Prostate gland (tissue), 2 donors: ENCODE results near the gene CAPN14. TPM values are rescaled to one million over a fixed set of nuclear protein-coding genes. Genes with fewer than 3 reads are reported as not detected.
A peak's percentile ranks its signal among the peaks of the same experiment; 100 is the strongest.

Experiments used
- DNase-seq: peaks from one replicate; pipeline ENCODE4 v3.0.0-alpha.2; 2019; ENCODE audit warnings: low spot score
- H3K27ac ChIP-seq, 2 donors: fragments of 200-600 bp; sonication (generic); 2 replicates each; pipeline ENCODE4 v1.5.1; 2017 to 2019
- H3K27me3 ChIP-seq: fragments of 200-600 bp; sonication (generic); replicated peaks from 2 replicates; pipeline ENCODE4 v1.5.1; 2019; ENCODE audit not compliant: insufficient read depth
- H3K36me3 ChIP-seq, 2 donors: fragments of 200-600 bp; sonication (generic); 1 replicate in 1 of 2; 2 replicates in 1 of 2; pipeline versions ENCODE4 v1.5.1 to v1.8.1; 2017 to 2019
- H3K4me1 ChIP-seq: fragments of 200-600 bp; sonication (generic); replicated peaks from 2 replicates; pipeline ENCODE4 v1.5.1; 2019
- H3K4me3 ChIP-seq, 2 donors: fragments of 200-600 bp; sonication (generic); 2 replicates each; pipeline ENCODE4 v1.5.1; 2017 to 2019
- H3K9me3 ChIP-seq: fragments of 200-600 bp; sonication (generic); 2 replicates; pipeline ENCODE4 v1.5.1; 2017
- POLR2A ChIP-seq: fragments of 450-650 bp; IDR thresholded peaks from one replicate; pipeline ENCODE4 v1.6.1; 2016; ENCODE audit warnings: antibody characterized with exemption, mild to moderate bottlenecking
- POLR2AphosphoS5 ChIP-seq: sonication (generic); formaldehyde crosslinking; IDR thresholded peaks from one replicate; pipeline ENCODE4 v1.6.1; 2017; ENCODE audit warnings: antibody characterized with exemption
- WGBS: methylation state at CpG from one replicate; pipeline ENCODE4 v1.1.5; 2018; 5-methylcytosine and 5-hydroxymethylcytosine counted together
- intact Hi-C: fragments of 100-400 bp; cut with DNase I; formaldehyde crosslinking; loops from one replicate; pipeline ENCODE4 v1.14.2; 2022
- total RNA-seq, 2 donors: library from RNA; depleted of rRNA; stranded (reverse); fragments of >200 nt; gene quantifications; one replicate each; pipeline ENCODE4 v1.1.0, GENCODE V29; 2016
- TF ChIP-seq, protein P1 (sequence below), 4 experiments: fragments of 200-600 bp in 2 of 4; fragments of 450-650 bp in 2 of 4; sonication (generic) in 2 of 4; IDR thresholded peaks; 1 replicate in 3 of 4; 2 replicates in 1 of 4; pipeline ENCODE4 v1.5.1; 2016 to 2019; ENCODE audit warnings: antibody characterized with exemption in 4 of 4, mild to moderate bottlenecking in 2 of 4, moderate library complexity in 2 of 4

The CAPN14 gene
- total RNA-seq, 2 donors from 2014 or later: 0.27 to 0.80 TPM

DNA sequence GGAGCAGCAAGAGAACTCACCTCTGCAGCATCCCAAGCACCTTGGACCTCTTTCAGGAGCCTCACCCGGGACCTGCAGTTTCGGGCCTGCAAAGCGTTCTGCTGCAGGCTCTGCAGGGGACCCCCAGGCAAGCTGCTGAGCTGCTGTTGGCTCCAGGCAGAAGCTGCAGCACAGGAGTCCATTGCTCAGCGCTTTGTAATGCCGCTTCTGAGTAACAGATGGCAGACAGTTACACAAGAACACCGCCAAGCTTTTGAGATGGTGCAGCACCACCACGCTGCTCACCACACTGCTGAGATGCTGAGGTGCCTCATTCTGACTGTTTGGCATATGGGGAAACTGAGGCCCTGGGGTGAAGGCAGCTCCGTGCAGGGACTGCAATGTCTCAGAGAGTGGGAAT lies 77.2 kb downstream of the CAPN14 start:
- peaks cover 2% of the 10 kb centered on the region for H3K27me3 ChIP-seq
- no peaks in the 10 kb centered on the region for H3K36me3 ChIP-seq
- intact Hi-C loops: no loop called here
- DNase-seq: no peak
- WGBS: over 99% methylated on average over 8 of the region's 8 CpGs
- H3K9me3 ChIP-seq: no peaks in the 10 kb centered on the region
- no peak overlapping the region for H3K27ac ChIP-seq
- H3K4me1 ChIP-seq: peaks cover 8% of the 10 kb centered on the region
- no peak overlapping the region for H3K4me3 ChIP-seq
- TF ChIP-seq POLR2A (no peak), POLR2AphosphoS5 (no peak)

DNA sequence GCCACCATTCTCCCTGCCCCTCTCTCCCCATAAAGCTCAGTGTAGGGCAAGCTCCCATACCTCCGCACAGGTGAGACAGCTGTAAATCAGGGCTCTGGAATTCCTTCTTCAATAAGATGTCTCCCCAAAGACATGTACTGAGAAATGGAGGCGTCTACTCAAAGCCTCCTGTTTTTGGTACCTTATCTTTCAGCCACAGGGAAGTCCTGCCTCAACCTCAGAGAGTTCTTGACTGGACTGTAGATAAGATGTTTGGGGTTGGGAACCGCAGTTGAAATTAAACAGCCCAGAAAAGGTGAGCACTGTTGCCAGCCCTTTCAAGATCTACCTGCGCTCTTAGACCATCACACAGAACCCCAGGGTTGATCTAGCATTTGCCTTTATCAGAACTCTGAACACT lies 77.6 kb downstream of the CAPN14 start:
- TF ChIP-seq, protein P1, sequence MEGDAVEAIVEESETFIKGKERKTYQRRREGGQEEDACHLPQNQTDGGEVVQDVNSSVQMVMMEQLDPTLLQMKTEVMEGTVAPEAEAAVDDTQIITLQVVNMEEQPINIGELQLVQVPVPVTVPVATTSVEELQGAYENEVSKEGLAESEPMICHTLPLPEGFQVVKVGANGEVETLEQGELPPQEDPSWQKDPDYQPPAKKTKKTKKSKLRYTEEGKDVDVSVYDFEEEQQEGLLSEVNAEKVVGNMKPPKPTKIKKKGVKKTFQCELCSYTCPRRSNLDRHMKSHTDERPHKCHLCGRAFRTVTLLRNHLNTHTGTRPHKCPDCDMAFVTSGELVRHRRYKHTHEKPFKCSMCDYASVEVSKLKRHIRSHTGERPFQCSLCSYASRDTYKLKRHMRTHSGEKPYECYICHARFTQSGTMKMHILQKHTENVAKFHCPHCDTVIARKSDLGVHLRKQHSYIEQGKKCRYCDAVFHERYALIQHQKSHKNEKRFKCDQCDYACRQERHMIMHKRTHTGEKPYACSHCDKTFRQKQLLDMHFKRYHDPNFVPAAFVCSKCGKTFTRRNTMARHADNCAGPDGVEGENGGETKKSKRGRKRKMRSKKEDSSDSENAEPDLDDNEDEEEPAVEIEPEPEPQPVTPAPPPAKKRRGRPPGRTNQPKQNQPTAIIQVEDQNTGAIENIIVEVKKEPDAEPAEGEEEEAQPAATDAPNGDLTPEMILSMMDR (IDR thresholded peaks at IDR 0.05): no peak
- TF ChIP-seq POLR2AphosphoS5: no peak
- TF ChIP-seq POLR2A: no peak
- no peak for DNase-seq
- no peak overlapping the region for H3K4me3 ChIP-seq

DNA sequence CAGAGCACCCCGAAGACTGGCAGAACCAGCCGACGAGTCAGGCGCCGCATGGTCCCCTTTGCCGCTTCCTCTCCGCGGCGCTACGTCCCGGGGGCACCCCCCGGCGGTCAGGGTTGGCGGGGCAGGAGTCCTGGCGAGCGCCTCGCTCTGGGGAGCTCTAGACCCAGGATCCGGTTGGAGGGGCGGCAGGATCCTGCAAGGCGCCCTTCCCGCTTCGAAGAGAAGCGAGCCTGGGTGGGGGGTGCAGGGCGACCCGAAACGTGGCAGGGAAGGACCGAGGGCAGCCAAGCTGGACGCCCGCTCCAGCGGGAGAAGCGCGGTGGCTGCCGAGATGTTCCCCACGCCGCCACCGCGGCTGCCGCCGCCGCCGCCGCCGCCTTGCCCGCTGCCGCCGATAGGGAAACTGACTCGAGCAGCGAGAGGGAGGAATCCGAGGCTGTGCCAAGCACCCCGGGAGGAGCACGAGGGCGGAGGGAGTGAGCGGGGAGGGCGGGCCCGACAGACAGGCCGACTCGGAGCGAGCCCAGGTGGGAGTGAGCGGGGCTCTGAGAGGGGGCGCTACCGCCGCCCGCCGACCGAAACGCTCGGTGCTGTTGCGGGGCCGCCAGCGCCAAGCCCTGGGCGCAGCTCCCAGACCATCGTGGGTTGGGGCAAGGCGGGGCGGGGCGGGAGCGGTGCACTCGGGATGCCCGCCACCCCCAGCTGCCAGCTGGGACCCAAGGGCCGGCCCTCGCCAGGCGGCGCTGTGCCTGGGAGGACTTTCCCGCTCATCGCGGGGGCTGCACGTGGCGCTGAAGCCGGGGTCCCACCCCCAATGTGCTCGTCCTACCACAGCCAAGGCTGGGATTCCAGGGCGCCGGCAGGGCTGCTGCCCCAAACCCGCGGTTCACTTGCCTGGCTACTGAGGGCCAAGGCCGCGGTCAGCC lies 79.0 kb downstream of the CAPN14 start, which contains the start of gene GALNT14:
TSS of gene GALNT14 (minus strand) at position 404 of the 926 bp plus-strand sequence. CDS start at position 50, 354 bp downstream.
- Histone ChIP-seq H3K4me3 (peak within 1 kb of the TSS; percentile 29 to 45), H3K27ac (peak within 1 kb of the TSS in 1 of 2 donors; percentile 11), H3K4me1 (peaks cover 8% of the 10 kb centered on the region), H3K9me3 (no peaks in the 10 kb centered on the region), H3K27me3 (peaks cover 2% of the 10 kb centered on the region), H3K36me3 (no peaks in the 10 kb centered on the region)
- 2% methylated on average over 50 of the region's 95 CpGs for WGBS
- TF ChIP-seq POLR2AphosphoS5 (no peak), POLR2A (no peak)
- TF ChIP-seq, protein P1 (IDR thresholded peaks at IDR 0.05): peak in 3 of 4 experiments; percentile 29 to 68 (median 31)
- intact Hi-C loops: no loop called here
- DNase-seq: peak; percentile 44

More for the DNA sequence above, 77.6 kb downstream of the CAPN14 start:
- 98% methylated on average over 4 of the region's 4 CpGs for WGBS
- H3K9me3 ChIP-seq: no peaks in the 10 kb centered on the region
- peaks cover 2% of the 10 kb centered on the region for H3K27me3 ChIP-seq
- intact Hi-C loops: no loop called here
- H3K4me1 ChIP-seq: peaks cover 8% of the 10 kb centered on the region
- H3K27ac ChIP-seq: no peak overlapping the region
- H3K36me3 ChIP-seq: no peaks in the 10 kb centered on the region

DNA sequence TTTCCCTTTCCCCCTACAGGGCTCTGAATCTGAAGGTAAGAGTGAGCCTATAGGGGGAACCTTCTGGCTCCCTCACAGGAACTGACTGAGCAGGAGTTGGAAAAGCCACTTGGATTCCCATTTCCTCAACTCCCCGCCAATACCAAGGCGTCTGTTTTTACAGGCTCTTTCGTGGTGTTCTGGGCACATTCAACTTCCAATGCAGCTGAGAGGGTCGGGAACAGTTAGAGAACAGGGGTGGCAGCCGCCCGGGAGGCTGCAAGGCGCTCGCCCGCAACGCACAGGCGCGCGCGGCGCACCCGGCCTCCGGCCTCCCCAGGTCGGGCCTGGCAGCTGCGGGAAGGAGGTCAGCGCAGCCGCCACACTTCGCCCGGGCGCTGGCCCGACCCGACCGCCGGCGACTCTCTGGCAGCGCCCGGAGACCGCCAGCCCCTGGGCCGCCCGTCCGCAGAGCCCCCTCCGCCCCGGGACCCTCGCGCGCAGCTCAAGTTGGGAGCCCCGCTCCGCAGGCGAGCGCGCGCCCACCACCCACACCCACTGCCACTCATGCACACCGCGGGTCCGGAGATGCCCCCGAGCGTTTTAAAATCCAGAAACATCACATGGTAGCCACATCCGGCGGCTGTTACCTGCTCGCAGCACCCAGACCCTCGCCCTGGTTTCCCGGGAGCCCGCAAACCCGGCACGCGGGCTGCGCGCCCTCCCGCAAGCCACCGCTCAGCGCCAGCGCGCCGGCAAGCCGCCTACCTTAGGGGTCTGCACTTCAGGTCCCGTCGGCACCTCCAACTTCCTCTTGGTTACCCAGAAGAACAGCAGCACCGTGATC lies 79.9 kb downstream of the CAPN14 start:
- intact Hi-C loops: no loop called here
- under 1% methylated on average over 66 of the region's 72 CpGs for WGBS
- H3K27ac ChIP-seq: peak overlapping the region in 1 of 2 donors; percentile 11

More for the DNA sequence above, 79.9 kb downstream of the CAPN14 start:
- no peak for DNase-seq
- Histone ChIP-seq H3K27me3 (peaks cover 2% of the 10 kb centered on the region), H3K4me3 (peak overlapping the region; percentile 29 to 45), H3K4me1 (peaks cover 8% of the 10 kb centered on the region), H3K36me3 (no peaks in the 10 kb centered on the region), H3K9me3 (no peaks in the 10 kb centered on the region)
- TF ChIP-seq POLR2A (no peak), POLR2AphosphoS5 (no peak)
- TF ChIP-seq, protein P1 (IDR thresholded peaks at IDR 0.05): no peak
